ENCODE results near the gene BRD3OS. TPM values are rescaled to one million over a fixed set of nuclear protein-coding genes. Genes with fewer than 3 reads are reported as not detected.

The BRD3OS gene
- total RNA-seq, 4 donors from 2014 or later: 7.4 to 23.9 (median 13.6) TPM

GRCh38 chr9:134044944-134045343 lies 19.7 kb downstream of the BRD3OS start:
- intact Hi-C loops (cut with DNase I; ENCODE audit: low total_unique reads): no loop called here
- no peaks in the 10 kb centered on the region for H3K4me1 ChIP-seq
- no peak for TF ChIP-seq POLR2A (IDR thresholded peaks at IDR 0.05)
- H3K9me3 ChIP-seq: no peaks in the 10 kb centered on the region
- no peak overlapping the region for H3K4me3 ChIP-seq
- no peak overlapping the region for H3K27ac ChIP-seq
- no peaks in the 10 kb centered on the region for H3K36me3 ChIP-seq
- no peaks in the 10 kb centered on the region for H3K27me3 ChIP-seq
- no peak for DNase-seq

GRCh38 chr9:134045841-134046544 lies 20.7 kb downstream of the BRD3OS start:
- no peak for DNase-seq
- no peak for TF ChIP-seq POLR2A (IDR thresholded peaks at IDR 0.05)
- TF ChIP-seq, protein P1, sequence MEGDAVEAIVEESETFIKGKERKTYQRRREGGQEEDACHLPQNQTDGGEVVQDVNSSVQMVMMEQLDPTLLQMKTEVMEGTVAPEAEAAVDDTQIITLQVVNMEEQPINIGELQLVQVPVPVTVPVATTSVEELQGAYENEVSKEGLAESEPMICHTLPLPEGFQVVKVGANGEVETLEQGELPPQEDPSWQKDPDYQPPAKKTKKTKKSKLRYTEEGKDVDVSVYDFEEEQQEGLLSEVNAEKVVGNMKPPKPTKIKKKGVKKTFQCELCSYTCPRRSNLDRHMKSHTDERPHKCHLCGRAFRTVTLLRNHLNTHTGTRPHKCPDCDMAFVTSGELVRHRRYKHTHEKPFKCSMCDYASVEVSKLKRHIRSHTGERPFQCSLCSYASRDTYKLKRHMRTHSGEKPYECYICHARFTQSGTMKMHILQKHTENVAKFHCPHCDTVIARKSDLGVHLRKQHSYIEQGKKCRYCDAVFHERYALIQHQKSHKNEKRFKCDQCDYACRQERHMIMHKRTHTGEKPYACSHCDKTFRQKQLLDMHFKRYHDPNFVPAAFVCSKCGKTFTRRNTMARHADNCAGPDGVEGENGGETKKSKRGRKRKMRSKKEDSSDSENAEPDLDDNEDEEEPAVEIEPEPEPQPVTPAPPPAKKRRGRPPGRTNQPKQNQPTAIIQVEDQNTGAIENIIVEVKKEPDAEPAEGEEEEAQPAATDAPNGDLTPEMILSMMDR (IDR thresholded peaks at IDR 0.05): no peak
- Histone ChIP-seq H3K27ac (no peak overlapping the region), H3K36me3 (no peaks in the 10 kb centered on the region), H3K27me3 (no peaks in the 10 kb centered on the region), H3K9me3 (no peaks in the 10 kb centered on the region), H3K4me1 (no peaks in the 10 kb centered on the region), H3K4me3 (no peak overlapping the region)
- intact Hi-C loops (cut with DNase I; ENCODE audit: low total_unique reads): no loop called here

GRCh38 chr9:134046894-134047681 lies 21.8 kb downstream of the BRD3OS start:
- Histone ChIP-seq H3K9me3 (no peaks in the 10 kb centered on the region), H3K4me1 (no peaks in the 10 kb centered on the region), H3K4me3 (no peak overlapping the region), H3K27me3 (no peaks in the 10 kb centered on the region), H3K36me3 (no peaks in the 10 kb centered on the region), H3K27ac (no peak overlapping the region)
- TF ChIP-seq, protein P1 (IDR thresholded peaks at IDR 0.05): no peak
- TF ChIP-seq POLR2A (IDR thresholded peaks at IDR 0.05): no peak
- intact Hi-C loops (cut with DNase I; ENCODE audit: low total_unique reads): no loop called here
- DNase-seq: no peak

- Histone ChIP-seq H3K27ac (no peak overlapping the region), H3K36me3 (no peaks in the 10 kb centered on the region)
These were observed 22.7 kb downstream of the BRD3OS start for GRCh38 chr9:134047868-134048581.

GRCh38 chr9:134048582-134048968 lies 23.3 kb downstream of the BRD3OS start:
- TF ChIP-seq, protein P1 (IDR thresholded peaks at IDR 0.05): no peak
- TF ChIP-seq POLR2A (IDR thresholded peaks at IDR 0.05): no peak
- DNase-seq: no peak
- intact Hi-C loops (cut with DNase I; ENCODE audit: low total_unique reads): no loop called here
- Histone ChIP-seq H3K9me3 (no peaks in the 10 kb centered on the region), H3K4me1 (no peaks in the 10 kb centered on the region), H3K36me3 (no peaks in the 10 kb centered on the region), H3K27me3 (no peaks in the 10 kb centered on the region), H3K27ac (no peak overlapping the region), H3K4me3 (no peak overlapping the region)

More at GRCh38 chr9:134047868-134048581, 22.7 kb downstream of the BRD3OS start:
- no peak for TF ChIP-seq POLR2A (IDR thresholded peaks at IDR 0.05)
- TF ChIP-seq, protein P1 (IDR thresholded peaks at IDR 0.05): no peak
- H3K4me1 ChIP-seq: no peaks in the 10 kb centered on the region
- H3K27me3 ChIP-seq: no peaks in the 10 kb centered on the region
- no peak for DNase-seq
- H3K9me3 ChIP-seq: no peaks in the 10 kb centered on the region
- H3K4me3 ChIP-seq: no peak overlapping the region
- intact Hi-C loops (cut with DNase I; ENCODE audit: low total_unique reads): no loop called here
